ENCODE data around the gene KNDC1. TPM values are rescaled to one million over a fixed set of nuclear protein-coding genes. Genes with fewer than 3 reads are reported as not detected.

KNDC1 gene
- total and polyA plus RNA-seq, 10 of the 15 experiments (the other 5 are each of a cell fraction or from before 2014, with no cell fraction given): 0.03 to 0.11 (median 0.05) TPM; not detected in 7

GRCh38 chr10:133251388-133252222 is 91.6 kb downstream of the KNDC1 start (continued):
- TF ChIP-seq BHLHE40 (IDR thresholded peaks at IDR 0.05; ENCODE audit: borderline replicate concordance in 1 of 2, low read depth in 2 of 2, low read length in 1 of 2) (no peak), ZNF384 (IDR thresholded peaks at IDR 0.05; ENCODE audit: borderline replicate concordance, low read depth, low read length) (no peak), STAT3 (IDR thresholded peaks at IDR 0.05; ENCODE audit: low read depth, low read length) (no peak)

- TF ChIP-seq FOXM1 (IDR thresholded peaks at IDR 0.05; ENCODE audit: low read depth, low read length) (no peak), RAD51 (IDR thresholded peaks at IDR 0.05) (no peak), BCLAF1 (IDR thresholded peaks at IDR 0.05) (no peak), PKNOX1 (IDR thresholded peaks at IDR 0.05) (no peak), CBX3 (IDR thresholded peaks at IDR 0.05; ENCODE audit: borderline replicate concordance, low read depth) (no peak), SUPT20H (IDR thresholded peaks at IDR 0.05; ENCODE audit: borderline replicate concordance, control insufficient read depth, low read depth, low read length) (no peak)
- ChIA-PET SMC1A (ENCODE audit: uncharacterized antibody, unreplicated experiment) (no interaction called here), POLR2A (no interaction called here), CTCF (no interaction called here), RAD21 (ENCODE audit: unreplicated experiment) (no interaction called here)
- H2AFZ ChIP-seq (ENCODE audit: control insufficient read depth, low read depth, low read length): no peak overlapping the region
- H3K9ac ChIP-seq (ENCODE audit: control insufficient read depth, insufficient read depth, low read length): no peak overlapping the region
- ATAC-seq (no peak), FAIRE-seq (no peak), DNase-seq (ENCODE audit: low read depth, low spot score) (no peak)
- H3K4me1 ChIP-seq (ENCODE audit: control insufficient read depth, insufficient read depth, low read length): peaks cover 2% of the 10 kb centered on the region
- intact Hi-C loops (cut with micrococcal nuclease; ENCODE audit: unreplicated experiment): no loop called here
- BruUV-seq (replicated peaks): no TSS peak
- no peak overlapping the region for H3K27ac ChIP-seq (ENCODE audit: control insufficient read depth, insufficient read depth)
- H4K20me1 ChIP-seq (ENCODE audit: control insufficient read depth, insufficient read depth): no peaks in the 10 kb centered on the region
- WGBS (ENCODE audit: insufficient coverage, insufficient replicate concordance, low lambda C conversion rate, missing lambda C conversion rate): 80% methylated on average over 1 of the region's 12 CpGs
- in situ Hi-C loops (cut with MboI): no loop called here
- H3K27me3 ChIP-seq (replicated peaks in 1 of 2; ENCODE audit: control insufficient read depth in 2 of 2, insufficient read depth in 2 of 2, low read length in 1 of 2): no peaks in the 10 kb centered on the region
- no peak overlapping the region for H3K4me2 ChIP-seq (ENCODE audit: control insufficient read depth, insufficient read depth)
- H3K4me3 ChIP-seq: no peak overlapping the region
- H3K36me3 ChIP-seq (ENCODE audit: control insufficient read depth in 2 of 2, insufficient read depth in 2 of 2, low read length in 1 of 2): no peaks in the 10 kb centered on the region
- H3K9me3 ChIP-seq (replicated peaks; ENCODE audit: control insufficient read depth, insufficient read depth, low read length): no peaks in the 10 kb centered on the region
- H3K79me2 ChIP-seq (ENCODE audit: control insufficient read depth, insufficient read depth, low read length): no peaks in the 10 kb centered on the region
Measured at GRCh38 chr10:133252223-133252552, 92.2 kb downstream of the KNDC1 start.
